Uterus (tissue), 2 donors: ENCODE data around the gene IRAK1.

Source experiments
- CTCF ChIP-seq, 4 experiments: fragments of 200-600 bp in 2 of 4; fragments of 450-650 bp in 2 of 4; sonication (generic) in 2 of 4; IDR thresholded peaks; one replicate each; pipeline ENCODE4 v1.5.1; 2016 to 2019; ENCODE audit warnings: antibody characterized with exemption in 4 of 4, mild to moderate bottlenecking in 2 of 4, moderate library complexity in 1 of 4
- POLR2A ChIP-seq, 2 donors: fragments of 450-650 bp; IDR thresholded peaks; one replicate each; pipeline ENCODE4 v1.6.1; 2016; ENCODE audit warnings: antibody characterized with exemption in 2 of 2, mild to moderate bottlenecking in 1 of 2, moderate library complexity in 1 of 2

- TF ChIP-seq CTCF (IDR thresholded peaks at IDR 0.05), result no peak
- TF ChIP-seq POLR2A (IDR thresholded peaks at IDR 0.05), result no peak
Observed at GRCh38 chrX:153969904-153970356, 49.8 kb downstream of the IRAK1 start.
